SKM-1 (cell line): Measurements from ENCODE around the gene DNAJC4.

Source experiments
- DNase-seq: peaks from one replicate; lab custom pipeline; 2025; ENCODE audit not compliant: unreplicated experiment; lab: John Stamatoyannopoulos, UW

DNAJC4 gene

GRCh38 chr11:64275841-64276240 lies 45.5 kb downstream of the DNAJC4 start:
- DNase-seq: no peak

GRCh38 chr11:64276653-64277431 lies 46.5 kb downstream of the DNAJC4 start:
- DNase-seq: no peak

GRCh38 chr11:64278576-64279190 lies 48.3 kb downstream of the DNAJC4 start:
- no peak for DNase-seq

GRCh38 chr11:64281957-64282770 lies 51.8 kb downstream of the DNAJC4 start:
- DNase-seq: no peak

- DNase-seq: no peak
Observed at GRCh38 chr11:64283092-64283491, 52.7 kb downstream of the DNAJC4 start.
